ENCODE data around the gene CNDP1. TPM values are rescaled to one million over a fixed set of nuclear protein-coding genes. Genes with fewer than 3 reads are reported as not detected.

Gene CNDP1
- total RNA-seq, 1 donor from 2014 or later: 0.48 TPM

DNA sequence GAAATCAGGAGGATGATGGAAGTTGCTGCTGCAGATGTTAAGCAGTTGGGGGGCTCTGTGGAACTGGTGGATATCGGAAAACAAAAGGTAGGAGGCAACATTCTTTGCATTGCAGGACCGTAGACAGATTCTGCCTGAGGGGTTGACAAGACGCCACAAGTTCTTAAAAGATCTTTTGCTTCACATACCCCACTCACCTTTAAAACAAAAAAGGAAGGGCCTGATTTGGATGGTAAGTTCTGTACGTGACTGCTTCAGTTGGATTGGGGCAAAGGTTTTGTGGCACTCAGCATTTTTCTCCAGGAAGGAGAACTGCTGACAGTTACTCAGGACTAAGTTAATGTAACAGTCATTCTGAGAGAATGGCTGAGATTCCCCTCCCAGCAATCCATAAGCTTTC lies 32.9 kb upstream of the CNDP1 start:
- H3K36me3 Mint-ChIP-seq: peaks cover 27% of the 10 kb centered on the region

GRCh38 chr18:74503137-74503536 lies 31.2 kb upstream of the CNDP1 start:
- H3K27ac Mint-ChIP-seq: no peak overlapping the region
- peaks cover 32% of the 10 kb centered on the region for H3K36me3 Mint-ChIP-seq
- no peaks in the 10 kb centered on the region for H3K9me3 Mint-ChIP-seq
- H3K4me3 Mint-ChIP-seq: no peak overlapping the region
- peaks cover 16% of the 10 kb centered on the region for H3K4me1 Mint-ChIP-seq (ENCODE audit: unreplicated experiment)
- DNase-seq (ENCODE audit: extremely low spot score, unreplicated experiment): no peak
- no peak for TF ChIP-seq CTCF (conservative IDR thresholded peaks at IDR 0.05)
- no peaks in the 10 kb centered on the region for H3K27me3 Mint-ChIP-seq

More for the DNA sequence above, 32.9 kb upstream of the CNDP1 start:
- peaks cover 29% of the 10 kb centered on the region for H3K4me1 Mint-ChIP-seq (ENCODE audit: unreplicated experiment)
- no peaks in the 10 kb centered on the region for H3K27me3 Mint-ChIP-seq
- DNase-seq (ENCODE audit: extremely low spot score, unreplicated experiment): no peak
- H3K9me3 Mint-ChIP-seq: no peaks in the 10 kb centered on the region
- peak overlapping the region; percentile 96 for H3K27ac Mint-ChIP-seq
- TF ChIP-seq CTCF (conservative IDR thresholded peaks at IDR 0.05): no peak
- peak overlapping the region; percentile 86 for H3K4me3 Mint-ChIP-seq

GRCh38 chr18:74505776-74506175 lies 28.5 kb upstream of the CNDP1 start:
- no peak overlapping the region for H3K27ac Mint-ChIP-seq
- H3K27me3 Mint-ChIP-seq: no peaks in the 10 kb centered on the region
- H3K9me3 Mint-ChIP-seq: no peaks in the 10 kb centered on the region
- DNase-seq (ENCODE audit: extremely low spot score, unreplicated experiment): peak; percentile 47
- no peaks in the 10 kb centered on the region for H3K4me1 Mint-ChIP-seq (ENCODE audit: unreplicated experiment)
- peaks cover 29% of the 10 kb centered on the region for H3K36me3 Mint-ChIP-seq
- TF ChIP-seq CTCF (conservative IDR thresholded peaks at IDR 0.05): no peak
- H3K4me3 Mint-ChIP-seq: no peak overlapping the region

DNA sequence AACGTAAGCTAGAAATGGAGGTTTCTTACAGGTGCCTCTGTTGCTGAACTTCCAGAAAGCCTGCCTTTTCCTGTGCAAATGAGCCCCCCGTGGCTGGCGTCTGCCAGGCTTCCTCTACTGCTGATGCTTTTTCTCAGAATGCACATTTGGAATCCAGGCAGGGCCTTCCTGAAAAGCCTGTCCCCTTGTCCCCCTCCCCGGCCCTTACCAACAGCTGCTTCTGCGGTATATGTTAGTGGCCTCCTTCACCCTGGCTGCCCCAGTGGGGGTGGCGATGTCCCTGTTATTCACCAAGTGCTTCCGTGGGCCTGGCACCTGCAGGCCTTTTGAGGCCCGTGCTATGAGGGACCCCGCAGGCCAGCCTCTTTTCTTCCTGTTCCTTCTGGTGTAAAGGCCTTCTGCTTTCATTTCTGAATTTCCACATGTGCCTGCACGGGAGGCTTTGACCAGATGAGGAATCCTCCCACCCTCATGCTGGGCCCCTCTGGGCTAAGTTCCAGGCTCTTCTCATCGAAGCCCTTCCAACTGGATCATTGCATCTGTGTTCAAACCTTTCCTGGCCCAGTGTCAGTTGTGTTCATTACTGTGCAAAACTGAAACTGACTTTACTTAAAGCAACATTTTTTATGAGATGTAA lies 27.7 kb upstream of the CNDP1 start:
- Mint-ChIP-seq H3K27ac (peak overlapping the region; percentile 50), H3K27me3 (no peaks in the 10 kb centered on the region), H3K4me3 (peak overlapping the region; percentile 37), H3K4me1 (ENCODE audit: unreplicated experiment) (no peaks in the 10 kb centered on the region), H3K9me3 (no peaks in the 10 kb centered on the region), H3K36me3 (peaks cover 29% of the 10 kb centered on the region)
- peak; percentile 42 for DNase-seq (ENCODE audit: extremely low spot score, unreplicated experiment)
- TF ChIP-seq CTCF (conservative IDR thresholded peaks at IDR 0.05): no peak

- Mint-ChIP-seq H3K4me1 (ENCODE audit: unreplicated experiment) (no peaks in the 10 kb centered on the region), H3K4me3 (no peak overlapping the region), H3K27me3 (no peaks in the 10 kb centered on the region), H3K27ac (peak overlapping the region; percentile 50), H3K9me3 (no peaks in the 10 kb centered on the region), H3K36me3 (peaks cover 30% of the 10 kb centered on the region)
- no peak for TF ChIP-seq CTCF (conservative IDR thresholded peaks at IDR 0.05)
- peak; percentile 67 for DNase-seq (ENCODE audit: extremely low spot score, unreplicated experiment)
These were observed 27.0 kb upstream of the CNDP1 start for GRCh38 chr18:74507097-74507881.

All from type B pancreatic cell (in vitro differentiated cells).